SK-N-SH treated with all-trans-retinoic acid at 6 μM for 48 hours (cell line): Measurements from ENCODE around the gene MELK.

Experiments
- ATAC-seq: fragments of 200-7000 bp; cut with Tn5 transposase; 3 replicates; pipeline ENCODE4 v1.9.1; 2020; ENCODE audit warnings: mild to moderate bottlenecking, moderate library complexity
- ARNTL ChIP-seq: fragments of 450-650 bp; formaldehyde crosslinking; IDR thresholded peaks from 2 replicates; pipeline ENCODE4 v1.5.0; 2020; ENCODE audit warnings: low read depth, mild to moderate bottlenecking, moderate library complexity, borderline replicate concordance
- BACH2 ChIP-seq: fragments of 250-450 bp; sonication (Bioruptor Pico); IDR thresholded peaks from 2 replicates; pipeline ENCODE4 v1.9.0; 2021; ENCODE audit warnings: mild to moderate bottlenecking, borderline replicate concordance
- CSDC2 ChIP-seq: fragments of 250-450 bp; sonication (Bioruptor Pico); IDR thresholded peaks from 2 replicates; pipeline ENCODE4 v1.5.0; 2020; ENCODE audit warnings: mild to moderate bottlenecking, moderate library complexity
- GLIS3 ChIP-seq: fragments of 250-450 bp; sonication (Bioruptor Pico); IDR thresholded peaks from 2 replicates; pipeline ENCODE4 v1.5.0; 2020; ENCODE audit warnings: mild to moderate bottlenecking, moderate library complexity
- ISL1 ChIP-seq: fragments of 250-450 bp; sonication (Bioruptor Pico); IDR thresholded peaks from 2 replicates; pipeline ENCODE4 v2.1.2; 2022; ENCODE audit warnings: mild to moderate bottlenecking, moderate library complexity
- OSR1 ChIP-seq: fragments of 250-450 bp; sonication (Bioruptor Pico); IDR thresholded peaks from 2 replicates; pipeline ENCODE4 v1.8.0; 2022; ENCODE audit warnings: moderate library complexity, mild to moderate bottlenecking, inconsistent platforms
- PPARA ChIP-seq: fragments of 250-450 bp; sonication (Bioruptor Pico); IDR thresholded peaks from 2 replicates; pipeline ENCODE4 v1.5.0; 2020; ENCODE audit warnings: mild to moderate bottlenecking, borderline replicate concordance
- RARB ChIP-seq: fragments of 250-450 bp; sonication (Bioruptor Pico); IDR thresholded peaks from 2 replicates; pipeline ENCODE4 v1.8.0; 2021; ENCODE audit warnings: mild to moderate bottlenecking, moderate library complexity
- SNAI2 ChIP-seq: fragments of 250-450 bp; sonication (Bioruptor Pico); IDR thresholded peaks from 2 replicates; pipeline ENCODE4 v1.5.0; 2020; ENCODE audit warnings: mild to moderate bottlenecking, moderate library complexity
- TCF4 ChIP-seq: fragments of 250-450 bp; sonication (Bioruptor Pico); IDR thresholded peaks from 2 replicates; pipeline ENCODE4 v1.8.0; 2021; ENCODE audit warnings: mild to moderate bottlenecking, moderate library complexity, borderline replicate concordance
- TOX ChIP-seq: fragments of 250-450 bp; sonication (Bioruptor Pico); IDR thresholded peaks from 2 replicates; pipeline ENCODE4 v1.8.0; 2021; ENCODE audit warnings: mild to moderate bottlenecking, moderate library complexity, borderline replicate concordance
- ZC3H10 ChIP-seq: fragments of 250-450 bp; sonication (Bioruptor Pico); IDR thresholded peaks from 2 replicates; pipeline ENCODE4 v1.5.1; 2021; ENCODE audit warnings: mild to moderate bottlenecking, moderate library complexity
- ZFP3 ChIP-seq: fragments of 250-450 bp; sonication (Bioruptor Pico); IDR thresholded peaks from 2 replicates; pipeline ENCODE4 v1.5.0; 2020; ENCODE audit warnings: mild to moderate bottlenecking, moderate library complexity
- ZFP30 ChIP-seq: fragments of 450-650 bp; formaldehyde crosslinking; IDR thresholded peaks from 2 replicates; pipeline ENCODE4 v1.5.0; 2022; ENCODE audit warnings: mild to moderate bottlenecking, moderate library complexity
- ZNF565 ChIP-seq: fragments of 450-650 bp; formaldehyde crosslinking; conservative IDR thresholded peaks from 2 replicates; pipeline ENCODE4 v1.5.0; 2020; ENCODE audit warnings: low read depth, mild to moderate bottlenecking, moderate library complexity
- ZNF70 ChIP-seq: fragments of 450-650 bp; formaldehyde crosslinking; IDR thresholded peaks from 2 replicates; pipeline ENCODE4 v1.5.0; 2020; ENCODE audit warnings: mild to moderate bottlenecking, moderate library complexity
- TF ChIP-seq, protein P1 (sequence below): fragments of 250-450 bp; sonication (Bioruptor Pico); IDR thresholded peaks from 2 replicates; pipeline ENCODE4 v1.8.0; 2021; ENCODE audit warnings: low read depth, mild to moderate bottlenecking, moderate library complexity, borderline replicate concordance
- TF ChIP-seq, protein P2 (sequence below): fragments of 250-450 bp; sonication (Bioruptor Pico); IDR thresholded peaks from 2 replicates; pipeline ENCODE4 v1.5.1; 2021; ENCODE audit warnings: mild to moderate bottlenecking, moderate library complexity
- TF ChIP-seq, protein P3 (sequence below): fragments of 250-450 bp; sonication (Bioruptor Pico); IDR thresholded peaks from 2 replicates; pipeline ENCODE4 v1.8.0; 2020; ENCODE audit warnings: mild to moderate bottlenecking, moderate library complexity, borderline replicate concordance
- TF ChIP-seq, protein P4 (sequence below): fragments of 250-450 bp; sonication (Bioruptor Pico); IDR thresholded peaks from 2 replicates; pipeline ENCODE4 v1.5.0; 2020; ENCODE audit warnings: mild to moderate bottlenecking, moderate library complexity
- TF ChIP-seq, protein P5 (sequence below): fragments of 250-450 bp; sonication (Bioruptor Pico); IDR thresholded peaks from 2 replicates; pipeline ENCODE4 v1.5.1; 2020; ENCODE audit warnings: low read depth, mild to moderate bottlenecking, moderate library complexity

Gene MELK

DNA sequence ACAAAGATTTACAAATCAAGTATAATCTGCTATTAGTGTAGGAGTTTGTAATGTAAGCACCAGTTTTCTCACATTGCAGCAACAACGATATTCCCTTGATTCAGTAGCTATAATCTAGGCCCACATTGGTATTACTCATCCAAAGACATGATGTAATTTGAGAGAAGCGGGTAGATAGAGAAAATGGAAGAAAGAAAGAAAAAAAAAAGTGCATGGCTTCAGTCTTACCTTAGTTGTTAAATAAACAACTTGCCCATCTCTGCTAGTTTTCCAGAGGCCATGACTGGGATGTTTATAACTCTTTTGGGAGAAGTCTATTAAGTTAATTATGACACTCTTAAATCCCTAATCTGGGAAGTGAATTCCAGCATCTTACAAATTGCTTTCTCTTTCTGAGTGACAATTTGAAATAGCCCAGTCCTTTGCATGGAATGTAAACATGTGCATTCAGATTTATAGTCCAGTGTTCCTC lies 2.8 kb downstream of the MELK start:
- TF ChIP-seq, protein P1, sequence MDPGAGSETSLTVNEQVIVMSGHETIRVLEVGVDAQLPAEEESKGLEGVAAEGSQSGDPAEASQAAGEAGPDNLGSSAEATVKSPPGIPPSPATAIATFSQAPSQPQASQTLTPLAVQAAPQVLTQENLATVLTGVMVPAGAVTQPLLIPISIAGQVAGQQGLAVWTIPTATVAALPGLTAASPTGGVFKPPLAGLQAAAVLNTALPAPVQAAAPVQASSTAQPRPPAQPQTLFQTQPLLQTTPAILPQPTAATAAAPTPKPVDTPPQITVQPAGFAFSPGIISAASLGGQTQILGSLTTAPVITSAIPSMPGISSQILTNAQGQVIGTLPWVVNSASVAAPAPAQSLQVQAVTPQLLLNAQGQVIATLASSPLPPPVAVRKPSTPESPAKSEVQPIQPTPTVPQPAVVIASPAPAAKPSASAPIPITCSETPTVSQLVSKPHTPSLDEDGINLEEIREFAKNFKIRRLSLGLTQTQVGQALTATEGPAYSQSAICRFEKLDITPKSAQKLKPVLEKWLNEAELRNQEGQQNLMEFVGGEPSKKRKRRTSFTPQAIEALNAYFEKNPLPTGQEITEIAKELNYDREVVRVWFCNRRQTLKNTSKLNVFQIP (CRISPR knock-in tag): no peak
- TF ChIP-seq ZC3H10 (peak; percentile 19; the same call in 1 of the 2 replicates), ZFP3 (CRISPR knock-in tag) (no peak), ISL1 (CRISPR knock-in tag) (peak; percentile 68), TOX (CRISPR knock-in tag) (no peak), OSR1 (CRISPR knock-in tag) (no peak)
- TF ChIP-seq, protein P2, sequence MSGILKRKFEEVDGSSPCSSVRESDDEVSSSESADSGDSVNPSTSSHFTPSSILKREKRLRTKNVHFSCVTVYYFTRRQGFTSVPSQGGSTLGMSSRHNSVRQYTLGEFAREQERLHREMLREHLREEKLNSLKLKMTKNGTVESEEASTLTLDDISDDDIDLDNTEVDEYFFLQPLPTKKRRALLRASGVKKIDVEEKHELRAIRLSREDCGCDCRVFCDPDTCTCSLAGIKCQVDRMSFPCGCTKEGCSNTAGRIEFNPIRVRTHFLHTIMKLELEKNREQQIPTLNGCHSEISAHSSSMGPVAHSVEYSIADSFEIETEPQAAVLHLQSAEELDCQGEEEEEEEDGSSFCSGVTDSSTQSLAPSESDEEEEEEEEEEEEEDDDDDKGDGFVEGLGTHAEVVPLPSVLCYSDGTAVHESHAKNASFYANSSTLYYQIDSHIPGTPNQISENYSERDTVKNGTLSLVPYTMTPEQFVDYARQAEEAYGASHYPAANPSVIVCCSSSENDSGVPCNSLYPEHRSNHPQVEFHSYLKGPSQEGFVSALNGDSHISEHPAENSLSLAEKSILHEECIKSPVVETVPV: no peak
- TF ChIP-seq, protein P3, sequence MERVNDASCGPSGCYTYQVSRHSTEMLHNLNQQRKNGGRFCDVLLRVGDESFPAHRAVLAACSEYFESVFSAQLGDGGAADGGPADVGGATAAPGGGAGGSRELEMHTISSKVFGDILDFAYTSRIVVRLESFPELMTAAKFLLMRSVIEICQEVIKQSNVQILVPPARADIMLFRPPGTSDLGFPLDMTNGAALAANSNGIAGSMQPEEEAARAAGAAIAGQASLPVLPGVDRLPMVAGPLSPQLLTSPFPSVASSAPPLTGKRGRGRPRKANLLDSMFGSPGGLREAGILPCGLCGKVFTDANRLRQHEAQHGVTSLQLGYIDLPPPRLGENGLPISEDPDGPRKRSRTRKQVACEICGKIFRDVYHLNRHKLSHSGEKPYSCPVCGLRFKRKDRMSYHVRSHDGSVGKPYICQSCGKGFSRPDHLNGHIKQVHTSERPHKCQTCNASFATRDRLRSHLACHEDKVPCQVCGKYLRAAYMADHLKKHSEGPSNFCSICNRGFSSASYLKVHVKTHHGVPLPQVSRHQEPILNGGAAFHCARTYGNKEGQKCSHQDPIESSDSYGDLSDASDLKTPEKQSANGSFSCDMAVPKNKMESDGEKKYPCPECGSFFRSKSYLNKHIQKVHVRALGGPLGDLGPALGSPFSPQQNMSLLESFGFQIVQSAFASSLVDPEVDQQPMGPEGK (CRISPR knock-in tag): no peak
- TF ChIP-seq, protein P4, sequence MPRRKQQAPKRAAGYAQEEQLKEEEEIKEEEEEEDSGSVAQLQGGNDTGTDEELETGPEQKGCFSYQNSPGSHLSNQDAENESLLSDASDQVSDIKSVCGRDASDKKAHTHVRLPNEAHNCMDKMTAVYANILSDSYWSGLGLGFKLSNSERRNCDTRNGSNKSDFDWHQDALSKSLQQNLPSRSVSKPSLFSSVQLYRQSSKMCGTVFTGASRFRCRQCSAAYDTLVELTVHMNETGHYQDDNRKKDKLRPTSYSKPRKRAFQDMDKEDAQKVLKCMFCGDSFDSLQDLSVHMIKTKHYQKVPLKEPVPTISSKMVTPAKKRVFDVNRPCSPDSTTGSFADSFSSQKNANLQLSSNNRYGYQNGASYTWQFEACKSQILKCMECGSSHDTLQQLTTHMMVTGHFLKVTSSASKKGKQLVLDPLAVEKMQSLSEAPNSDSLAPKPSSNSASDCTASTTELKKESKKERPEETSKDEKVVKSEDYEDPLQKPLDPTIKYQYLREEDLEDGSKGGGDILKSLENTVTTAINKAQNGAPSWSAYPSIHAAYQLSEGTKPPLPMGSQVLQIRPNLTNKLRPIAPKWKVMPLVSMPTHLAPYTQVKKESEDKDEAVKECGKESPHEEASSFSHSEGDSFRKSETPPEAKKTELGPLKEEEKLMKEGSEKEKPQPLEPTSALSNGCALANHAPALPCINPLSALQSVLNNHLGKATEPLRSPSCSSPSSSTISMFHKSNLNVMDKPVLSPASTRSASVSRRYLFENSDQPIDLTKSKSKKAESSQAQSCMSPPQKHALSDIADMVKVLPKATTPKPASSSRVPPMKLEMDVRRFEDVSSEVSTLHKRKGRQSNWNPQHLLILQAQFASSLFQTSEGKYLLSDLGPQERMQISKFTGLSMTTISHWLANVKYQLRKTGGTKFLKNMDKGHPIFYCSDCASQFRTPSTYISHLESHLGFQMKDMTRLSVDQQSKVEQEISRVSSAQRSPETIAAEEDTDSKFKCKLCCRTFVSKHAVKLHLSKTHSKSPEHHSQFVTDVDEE: no peak

DNA sequence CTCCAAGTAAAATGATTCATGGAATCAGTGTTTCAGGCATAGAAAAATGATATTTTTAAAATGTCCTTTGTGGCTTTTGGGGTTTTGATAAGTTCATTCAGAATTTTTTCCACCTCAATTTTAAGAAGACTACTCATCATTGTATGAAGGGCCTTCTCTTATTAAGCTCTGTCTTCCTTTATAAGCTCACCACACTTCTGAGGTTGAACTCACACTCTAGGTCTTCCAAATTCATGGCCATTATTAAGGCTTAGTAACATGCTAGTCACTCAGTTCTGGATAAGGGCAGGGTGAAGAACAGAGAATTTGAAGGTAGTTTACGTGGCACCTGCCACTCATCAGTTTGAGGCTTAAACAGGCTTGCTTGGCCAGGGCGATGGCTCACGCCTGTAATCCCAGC lies 4.2 kb downstream of the MELK start:
- TF ChIP-seq ISL1 (CRISPR knock-in tag) (no peak), ZC3H10 (no peak), TOX (CRISPR knock-in tag) (no peak), ARNTL (no peak), TCF4 (CRISPR knock-in tag) (no peak), CSDC2 (CRISPR knock-in tag) (no peak), RARB (CRISPR knock-in tag) (no peak), ZNF565 (CRISPR knock-in tag) (no peak), GLIS3 (CRISPR knock-in tag) (no peak), OSR1 (CRISPR knock-in tag) (no peak), ZNF70 (CRISPR knock-in tag) (no peak), ZFP3 (CRISPR knock-in tag) (no peak), BACH2 (CRISPR knock-in tag) (no peak), PPARA (CRISPR knock-in tag) (no peak), ZFP30 (CRISPR knock-in tag) (no peak), SNAI2 (CRISPR knock-in tag) (no peak)
- TF ChIP-seq, protein P2: no peak
- TF ChIP-seq, protein P4: no peak
- TF ChIP-seq, protein P1 (CRISPR knock-in tag): no peak
- TF ChIP-seq, protein P5, sequence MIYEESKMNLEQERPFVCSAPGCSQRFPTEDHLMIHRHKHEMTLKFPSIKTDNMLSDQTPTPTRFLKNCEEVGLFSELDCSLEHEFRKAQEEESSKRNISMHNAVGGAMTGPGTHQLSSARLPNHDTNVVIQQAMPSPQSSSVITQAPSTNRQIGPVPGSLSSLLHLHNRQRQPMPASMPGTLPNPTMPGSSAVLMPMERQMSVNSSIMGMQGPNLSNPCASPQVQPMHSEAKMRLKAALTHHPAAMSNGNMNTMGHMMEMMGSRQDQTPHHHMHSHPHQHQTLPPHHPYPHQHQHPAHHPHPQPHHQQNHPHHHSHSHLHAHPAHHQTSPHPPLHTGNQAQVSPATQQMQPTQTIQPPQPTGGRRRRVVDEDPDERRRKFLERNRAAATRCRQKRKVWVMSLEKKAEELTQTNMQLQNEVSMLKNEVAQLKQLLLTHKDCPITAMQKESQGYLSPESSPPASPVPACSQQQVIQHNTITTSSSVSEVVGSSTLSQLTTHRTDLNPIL (CRISPR knock-in tag): no peak
- no peak for ATAC-seq

More for the DNA sequence above, 2.8 kb downstream of the MELK start:
- ATAC-seq: peak; percentile 37
